HG03045 (cell line): ENCODE measurements around the gene TECPR2.
"Not testable (repeated sequence)": the region's sequence is repeated elsewhere in the genome, so short reads cannot be mapped to it uniquely, and the experiment has no call there.

Experiments
- ATAC-seq: cut with Tn5 transposase; IDR thresholded peaks from one replicate; pipeline ENCODE4 v1.9.1; 2021; ENCODE audit warnings: mild to moderate bottlenecking, moderate library complexity; ENCODE audit not compliant: unreplicated experiment

The TECPR2 gene

DNA sequence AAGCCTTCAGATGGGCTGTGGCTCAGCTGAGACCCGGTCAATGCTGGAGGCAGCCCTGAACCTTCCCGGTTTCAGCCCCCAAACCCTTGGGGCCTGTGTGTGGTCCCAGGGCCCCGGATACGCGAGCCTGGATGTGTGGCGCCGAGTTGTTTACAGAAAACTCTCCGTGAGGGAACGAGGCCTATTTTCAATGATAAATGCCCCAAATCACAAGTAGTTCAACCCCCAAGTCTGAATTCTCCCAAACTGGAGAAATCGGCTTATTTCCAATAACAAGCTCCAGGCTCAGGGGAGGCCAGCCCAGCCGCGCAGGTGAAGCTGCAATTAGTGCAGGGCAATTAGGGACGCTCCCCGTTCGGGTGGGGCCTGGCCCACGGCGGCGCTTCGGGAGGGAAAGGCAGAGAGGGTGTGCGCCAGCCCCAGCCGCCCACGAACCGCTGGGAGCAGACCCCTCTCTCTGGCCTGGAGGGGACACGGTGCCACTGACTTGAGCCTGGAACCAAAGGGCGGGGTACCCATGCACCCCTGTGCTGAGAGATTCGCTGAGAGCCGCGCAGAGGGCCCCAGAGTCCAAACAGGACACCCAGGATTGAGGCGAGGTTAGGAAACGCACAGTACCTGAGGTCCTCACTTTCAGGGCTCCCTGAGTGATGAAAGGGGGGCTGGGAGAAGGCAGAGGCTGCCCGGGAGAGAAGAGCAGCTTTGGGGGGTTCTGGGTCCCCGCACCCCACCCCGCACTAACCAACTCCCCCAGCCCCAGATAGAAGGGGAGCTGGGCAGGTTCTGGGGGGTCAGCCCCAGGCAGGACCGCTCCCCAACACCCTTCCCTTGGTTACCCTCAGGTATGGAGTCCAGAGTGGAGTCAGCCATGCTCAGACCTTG lies 161.1 kb downstream of the TECPR2 start:
- peak; percentile 4 for ATAC-seq

DNA sequence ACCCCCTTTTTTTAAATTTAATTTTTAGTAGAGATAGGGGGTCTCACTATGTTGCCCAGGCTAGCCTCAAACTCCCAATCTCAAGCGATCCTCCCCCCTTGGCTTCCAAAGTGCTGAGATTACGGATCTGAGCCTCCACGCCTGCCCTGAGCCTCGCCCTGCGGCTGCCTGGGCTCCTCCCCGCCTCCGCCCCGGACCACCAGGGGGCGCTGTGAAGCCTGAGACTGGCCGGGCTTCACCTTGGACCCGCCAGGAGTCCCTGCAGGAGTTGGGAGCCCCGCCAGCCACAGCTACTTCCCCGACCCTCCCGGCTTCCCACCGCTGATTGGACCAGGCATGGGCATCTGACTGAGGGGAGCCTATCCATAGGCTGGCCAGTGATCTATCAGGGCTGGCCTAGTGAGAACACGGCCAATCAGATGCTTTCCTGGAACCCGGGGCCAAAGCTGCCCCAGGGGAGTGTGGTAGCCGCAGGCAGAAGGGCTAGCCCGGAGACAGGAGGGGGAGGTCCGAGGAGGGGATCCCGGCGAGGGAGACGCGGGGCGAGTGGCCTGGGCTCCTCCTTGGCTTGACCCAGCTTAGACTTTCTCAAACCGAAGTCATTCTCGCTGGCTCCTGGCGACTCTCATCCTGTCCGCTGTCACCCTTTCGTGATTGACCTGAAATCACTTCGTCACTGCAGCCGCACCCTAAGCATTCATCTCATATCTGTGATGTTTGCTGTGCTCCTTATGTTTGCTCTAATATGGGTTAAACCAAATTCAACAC lies 161.9 kb downstream of the TECPR2 start:
- ATAC-seq = peak; percentile 96

DNA sequence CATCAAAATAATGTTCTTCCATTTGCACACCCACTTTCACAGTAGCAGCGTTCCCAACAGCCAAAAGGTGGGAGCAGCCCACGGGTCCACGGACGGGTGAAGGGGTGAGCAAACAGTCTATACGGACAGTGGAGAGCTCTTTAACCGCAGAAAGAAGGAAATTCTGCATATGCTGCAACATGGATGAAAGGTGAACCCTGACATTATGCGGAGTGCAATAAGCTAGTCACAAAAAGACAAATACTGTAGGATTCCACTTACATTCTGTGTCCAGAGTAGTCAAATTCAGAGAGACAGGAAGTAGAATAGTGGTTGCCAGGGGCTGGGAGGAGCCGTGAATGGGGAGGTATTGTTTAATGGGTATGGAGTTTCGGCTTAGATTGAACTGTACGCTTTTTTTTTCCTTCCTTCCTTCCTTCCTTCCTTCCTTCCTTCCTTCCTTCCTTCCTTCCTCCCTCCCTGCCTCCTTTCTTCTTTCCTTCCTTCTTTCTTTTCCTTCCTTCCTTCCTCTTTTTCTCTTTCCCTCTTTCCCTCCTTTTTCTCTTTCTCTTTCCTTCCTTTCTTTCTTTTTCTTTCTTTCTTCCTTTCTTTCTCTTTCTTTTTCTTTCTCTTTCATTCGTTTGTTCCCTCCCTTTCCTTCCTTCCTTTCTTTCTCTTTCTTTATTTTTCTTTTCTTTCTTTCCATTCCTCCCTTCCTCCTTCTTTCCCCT lies 162.6 kb downstream of the TECPR2 start:
- peak; percentile 1 for ATAC-seq

DNA sequence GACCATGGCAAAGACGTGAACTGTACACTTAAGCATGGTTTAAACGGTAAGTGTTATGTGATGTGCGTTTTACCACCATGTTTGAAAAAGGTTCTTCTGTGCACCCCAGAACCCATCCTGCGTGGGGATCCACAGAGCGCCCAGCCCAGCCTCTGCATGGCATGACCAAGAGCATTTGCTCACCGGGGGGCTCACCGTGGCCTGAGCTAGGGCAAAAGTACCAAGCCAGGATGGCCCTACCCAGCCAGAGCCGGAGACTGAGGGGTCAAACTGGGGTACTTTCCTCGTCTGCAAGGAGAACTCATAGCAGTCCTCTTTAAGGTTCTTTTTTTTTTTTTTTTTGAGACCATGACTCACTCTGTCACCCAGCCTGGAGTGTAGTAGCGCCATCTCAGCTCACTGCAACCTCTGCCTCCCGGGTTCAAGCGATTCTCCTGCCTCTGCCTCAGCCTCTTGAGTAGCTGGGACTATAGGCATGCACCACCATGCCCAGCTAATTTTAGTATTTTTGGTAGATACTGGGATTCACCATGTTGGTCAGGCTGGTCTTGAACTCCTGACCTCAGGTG lies 163.3 kb downstream of the TECPR2 start:
- ATAC-seq = no peak

DNA sequence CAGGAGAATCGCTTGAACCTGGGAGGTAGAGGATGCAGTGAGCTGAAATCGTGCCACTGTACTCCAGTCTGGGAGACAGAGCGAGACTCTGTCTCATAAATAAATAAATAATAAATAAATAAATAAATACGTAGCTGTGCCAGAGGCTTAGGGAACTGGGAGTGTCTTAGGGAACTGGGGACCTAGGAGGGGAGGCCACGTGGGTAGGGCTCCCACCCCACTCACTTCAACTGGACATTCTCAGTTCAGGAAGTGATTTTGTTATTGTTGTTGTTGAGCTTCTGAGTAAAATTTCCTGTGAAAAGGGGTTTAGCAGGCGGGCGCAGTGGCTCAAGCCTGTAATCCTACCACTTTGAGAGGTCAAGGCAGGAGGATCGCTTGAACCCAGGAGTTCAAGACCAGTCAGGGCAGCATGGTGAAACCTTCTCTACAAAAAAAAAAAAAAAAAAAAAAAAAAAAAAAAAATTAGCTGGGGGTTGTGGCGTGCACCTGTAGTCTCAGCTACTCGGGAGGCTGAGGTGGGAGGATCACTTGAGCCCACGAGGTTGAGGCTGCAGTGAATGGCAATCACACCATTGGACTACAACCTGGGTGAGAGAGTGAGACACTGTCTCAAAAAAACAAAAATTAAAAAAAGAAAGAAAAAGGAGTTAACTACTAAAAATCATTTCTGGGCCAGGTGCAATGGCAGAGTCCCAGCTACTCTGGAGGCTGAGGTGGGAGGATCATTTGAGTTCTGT lies 165.9 kb downstream of the TECPR2 start:
- no peak for ATAC-seq

DNA sequence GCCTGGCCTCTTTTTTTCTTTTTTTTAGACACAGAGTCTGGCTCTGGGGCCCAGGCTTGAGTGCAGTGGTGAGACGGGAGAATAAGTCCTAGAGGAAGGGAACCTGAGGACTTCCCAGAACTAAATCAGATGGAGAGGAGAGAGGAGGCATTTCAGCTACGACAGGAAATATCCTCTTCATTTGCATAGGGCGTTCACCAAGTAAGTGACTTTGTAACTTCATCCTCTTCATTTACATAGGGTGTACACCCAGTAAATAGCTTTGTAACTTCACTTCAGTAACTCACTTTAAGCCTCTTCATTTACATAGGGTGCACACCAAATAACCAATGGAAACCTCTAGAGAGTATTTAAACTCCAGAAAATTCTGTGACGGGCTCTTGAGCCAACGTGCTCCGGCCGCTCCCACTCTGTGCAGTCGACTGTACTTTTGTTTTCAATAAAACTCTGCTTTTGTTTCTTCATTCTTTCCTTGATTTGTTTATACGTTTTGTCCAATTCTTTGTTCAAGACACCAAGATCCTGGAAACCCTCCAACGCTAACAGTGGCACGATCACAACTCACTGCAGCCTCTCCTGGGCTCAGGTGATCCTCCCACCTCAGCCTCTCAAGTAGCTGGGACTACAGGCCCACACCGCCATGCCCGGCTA lies 168.2 kb downstream of the TECPR2 start:
- no peak for ATAC-seq

DNA sequence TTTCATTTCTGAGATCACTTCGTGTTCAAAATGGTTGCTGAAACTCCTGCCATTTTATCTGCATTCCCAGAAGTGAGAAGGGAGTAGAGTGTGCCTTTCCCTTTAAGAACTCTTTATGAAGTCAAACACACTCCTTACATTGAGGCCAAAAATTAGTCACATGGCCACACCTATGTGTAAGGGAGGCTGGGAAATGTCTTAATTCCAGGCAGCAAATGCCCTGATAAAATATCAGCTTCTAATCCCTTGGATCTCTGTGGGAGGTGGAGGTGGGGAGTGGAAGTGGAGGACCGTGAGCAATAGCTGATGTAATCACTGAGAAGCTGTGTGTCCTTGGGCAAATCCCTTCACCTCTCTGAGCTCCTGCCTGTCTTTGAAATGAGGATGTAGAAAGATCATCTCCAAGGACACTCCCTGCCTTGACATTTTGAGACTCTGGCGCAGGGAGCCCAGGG lies 169.5 kb downstream of the TECPR2 start:
- ATAC-seq = no peak

DNA sequence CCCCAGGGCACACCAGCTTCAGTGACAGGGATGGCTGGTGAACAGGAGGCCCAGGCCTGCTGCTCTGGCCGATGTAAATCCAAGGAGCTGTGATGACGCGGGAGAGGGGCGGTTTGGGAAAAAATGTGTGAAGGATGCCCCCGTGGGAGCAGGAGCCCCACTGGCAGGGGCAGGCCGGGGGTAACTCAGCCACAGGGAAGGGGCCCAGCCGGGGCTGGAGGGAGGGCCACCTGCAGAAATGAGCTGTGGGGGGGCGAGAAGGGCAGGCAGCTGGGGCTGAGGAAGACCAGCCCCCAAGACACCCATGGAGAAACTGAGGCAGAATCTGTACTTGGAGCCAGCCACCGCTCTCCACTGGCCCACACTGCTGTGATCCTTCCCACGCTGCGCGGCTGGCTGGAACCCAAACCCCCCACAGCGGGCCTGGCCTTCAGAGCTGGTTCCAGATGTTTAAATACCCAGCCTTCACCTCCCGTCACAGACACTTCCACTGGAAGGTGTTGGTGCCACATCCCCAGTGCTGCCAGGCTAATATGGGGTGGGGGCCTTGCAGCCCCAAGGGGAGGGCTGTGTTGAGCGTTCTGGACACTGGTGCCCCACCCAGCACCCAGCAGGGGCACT lies 175.3 kb downstream of the TECPR2 start:
- ATAC-seq = no peak

DNA sequence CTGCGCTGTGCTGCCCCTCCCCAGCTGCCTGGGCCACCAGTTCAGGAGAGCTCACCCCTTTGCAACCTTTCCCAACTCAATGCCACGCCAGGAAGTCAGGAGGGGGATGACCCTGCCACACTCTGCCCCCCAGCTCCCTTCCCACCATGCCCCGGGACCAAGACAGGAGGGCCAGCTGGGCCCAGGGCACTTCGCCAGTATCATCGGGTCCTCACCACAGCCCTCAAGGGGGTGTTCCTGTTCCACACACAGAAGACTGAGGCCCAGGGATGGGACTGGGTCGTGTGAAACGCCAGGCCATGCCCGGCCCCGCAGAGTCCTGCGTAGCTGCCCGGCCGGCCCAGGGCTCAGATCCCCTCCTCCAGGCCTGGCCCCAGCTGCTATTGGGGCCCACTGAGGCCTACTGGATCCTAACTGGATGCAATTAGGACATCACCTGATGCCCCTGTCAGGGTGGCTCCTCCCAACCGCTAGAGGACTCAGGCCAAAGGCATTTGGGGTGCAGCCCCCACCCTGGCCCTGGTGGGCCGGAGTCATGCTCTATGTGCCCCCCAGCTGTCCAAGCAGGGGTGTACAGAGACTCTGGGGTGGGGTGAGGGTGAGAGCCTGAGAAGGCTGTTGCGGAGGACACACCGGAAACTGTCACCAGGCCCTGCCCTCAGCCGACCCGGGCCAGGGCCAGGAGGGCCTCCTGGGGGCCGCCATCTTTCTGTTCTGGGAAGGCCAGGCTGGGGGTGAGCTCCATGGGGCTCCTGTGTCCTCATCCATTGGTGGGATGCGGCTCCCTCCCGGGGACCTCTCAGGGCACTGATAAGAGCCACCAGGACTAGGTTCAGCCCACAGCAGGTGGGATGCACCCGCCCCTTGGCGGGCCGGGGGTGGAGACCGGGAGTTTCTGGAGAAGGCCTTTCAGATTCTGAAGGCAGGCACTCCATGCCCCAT lies 176.1 kb downstream of the TECPR2 start:
- ATAC-seq = no peak

DNA sequence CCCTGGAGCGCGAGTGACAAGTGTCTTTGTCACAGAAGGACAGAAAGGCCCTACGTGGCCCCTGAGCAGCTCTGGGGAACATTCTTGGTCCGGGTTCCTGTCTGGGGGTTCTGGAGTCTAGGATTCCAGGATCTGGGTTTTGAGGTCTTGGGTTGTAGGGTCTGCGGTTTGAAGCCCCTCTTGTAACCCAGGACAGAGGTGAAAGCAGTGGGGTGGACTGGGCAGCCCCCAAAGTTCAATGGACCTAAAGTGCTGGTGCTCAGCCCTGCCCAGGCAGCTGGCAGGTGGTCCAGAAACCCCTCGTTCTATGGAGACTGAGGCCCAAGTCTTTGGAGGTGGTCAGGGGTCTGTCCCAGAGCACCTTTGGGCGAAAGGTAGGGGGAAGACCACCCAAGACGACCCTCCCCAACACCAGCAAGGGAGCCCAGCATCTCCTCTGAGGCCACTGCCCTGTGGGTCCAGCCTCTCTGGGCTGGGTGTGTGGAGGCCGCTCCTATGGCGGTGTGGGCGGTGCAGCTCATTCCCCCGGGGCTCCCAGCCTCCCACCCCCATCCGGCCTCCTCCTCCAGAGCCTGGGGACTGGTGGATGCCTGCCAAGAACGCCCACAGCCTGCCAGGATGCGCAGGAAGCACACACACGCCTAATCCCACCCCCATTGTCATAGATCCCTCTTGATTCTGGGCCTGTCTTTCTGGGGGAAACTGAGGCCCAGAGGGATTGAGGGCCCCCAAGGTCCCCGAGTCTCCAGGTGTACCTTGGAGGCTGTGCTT lies 177.0 kb downstream of the TECPR2 start:
- no peak for ATAC-seq

DNA sequence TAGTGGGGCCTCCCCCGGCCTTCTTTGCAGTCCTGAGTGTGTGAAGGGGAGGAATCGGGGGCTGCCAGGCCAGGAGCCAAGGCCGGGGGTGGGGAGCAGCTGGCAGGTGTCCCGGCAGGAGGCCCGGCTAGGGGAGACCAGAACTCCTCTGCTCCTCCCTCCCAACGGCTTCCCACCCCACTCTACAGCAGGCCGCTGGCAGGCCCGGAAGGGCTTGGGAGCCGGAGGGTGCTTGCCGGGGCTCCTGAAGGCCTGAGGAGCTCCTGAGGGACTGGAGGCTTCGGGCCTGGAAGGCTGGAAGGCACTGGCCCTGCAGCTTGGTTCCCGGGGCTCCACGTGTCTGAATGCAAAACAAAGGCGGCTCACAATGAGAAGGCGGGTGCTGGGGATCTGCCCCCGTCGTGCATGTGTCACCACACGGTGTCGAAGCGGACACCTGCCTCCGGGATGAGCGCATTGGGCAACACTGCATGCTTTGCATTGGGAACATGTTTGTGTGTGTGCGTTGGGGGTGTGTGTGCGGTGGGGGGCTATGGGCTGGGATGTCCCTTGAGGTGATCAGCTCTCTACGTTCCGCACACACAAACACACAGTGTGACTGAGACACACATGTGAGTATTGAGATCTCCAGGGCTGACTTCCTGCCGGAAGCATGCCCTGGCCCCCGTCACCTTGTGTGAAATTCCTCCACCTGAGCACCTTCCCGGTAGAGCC lies 177.7 kb downstream of the TECPR2 start:
- ATAC-seq = no peak

DNA sequence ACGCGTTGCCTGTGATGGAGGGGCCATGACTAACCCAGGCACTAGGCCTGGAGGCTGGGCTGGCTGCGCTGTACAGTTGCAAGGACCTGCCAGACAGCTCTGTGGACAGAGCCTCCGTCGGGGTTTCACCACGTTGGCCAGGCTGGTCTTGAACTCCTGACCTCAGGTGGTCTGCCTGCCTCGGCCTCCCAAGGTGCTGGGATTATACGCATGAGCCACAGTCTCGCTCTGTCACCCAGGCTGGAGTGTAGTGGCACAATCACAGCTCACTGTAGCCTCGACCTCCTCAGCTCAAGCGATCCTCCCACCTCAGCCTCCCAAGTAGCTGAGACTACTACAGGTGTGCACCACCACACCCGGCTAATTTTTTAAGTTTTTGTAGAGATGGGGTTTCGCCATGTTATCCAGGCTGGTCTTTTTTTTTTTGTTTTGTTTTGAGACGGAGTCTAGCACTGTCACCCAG lies 178.3 kb downstream of the TECPR2 start:
- ATAC-seq = not testable (repeated sequence)

DNA sequence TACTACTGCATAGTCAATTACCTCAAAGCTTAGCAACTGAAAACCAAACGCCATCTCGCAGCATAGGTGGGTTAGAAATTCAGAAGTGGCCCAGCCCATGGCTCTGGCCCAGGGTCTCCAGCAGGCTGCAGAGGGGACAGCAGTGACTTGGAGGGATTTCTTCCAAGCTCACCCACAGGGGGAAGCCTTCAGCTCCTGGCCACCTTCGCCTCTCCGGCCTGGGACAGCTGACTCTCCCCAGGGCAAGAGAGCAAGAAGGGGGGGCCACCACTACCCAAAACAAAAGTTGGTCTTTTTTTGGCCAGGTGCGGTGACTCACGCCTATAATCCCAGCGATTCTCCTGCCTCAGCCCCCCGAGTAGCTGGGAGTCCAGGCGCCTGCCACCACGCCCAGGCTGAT lies 179.0 kb downstream of the TECPR2 start:
- ATAC-seq = no peak

DNA sequence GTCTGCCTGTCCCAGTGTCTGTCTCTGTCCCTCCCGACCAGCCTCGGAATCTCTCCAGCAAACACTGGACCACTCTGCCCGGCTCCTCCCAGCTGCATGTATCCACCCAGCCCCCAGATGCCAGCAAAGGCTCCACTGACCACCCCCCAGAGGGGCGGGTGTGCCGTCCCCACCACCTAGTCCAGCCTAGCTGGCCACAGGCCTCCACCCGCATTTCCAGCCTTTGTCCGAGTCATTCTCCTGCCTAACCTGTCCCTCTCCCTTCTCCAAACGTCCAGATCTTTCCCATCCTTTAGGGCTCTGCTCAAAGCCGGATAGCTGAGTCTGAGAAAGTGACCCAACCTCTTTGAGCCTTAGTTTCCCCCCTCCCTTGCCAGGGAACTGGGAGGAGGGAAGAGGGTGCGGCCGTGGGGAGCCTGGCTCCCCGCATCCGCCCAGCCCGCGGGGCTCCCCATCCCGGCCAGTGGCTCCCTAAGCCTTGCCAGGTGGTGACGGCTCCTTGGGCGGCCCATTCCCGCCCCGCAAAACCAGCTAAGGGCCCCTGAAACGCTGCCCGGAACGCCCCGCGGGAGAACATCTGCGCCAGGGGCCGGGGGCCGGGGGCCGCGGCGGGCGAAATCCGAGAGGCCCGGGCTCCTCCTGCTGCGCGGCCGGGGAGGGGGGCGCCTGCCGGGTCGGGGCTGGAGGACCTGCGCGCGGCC lies 181.5 kb downstream of the TECPR2 start:
- no peak for ATAC-seq

DNA sequence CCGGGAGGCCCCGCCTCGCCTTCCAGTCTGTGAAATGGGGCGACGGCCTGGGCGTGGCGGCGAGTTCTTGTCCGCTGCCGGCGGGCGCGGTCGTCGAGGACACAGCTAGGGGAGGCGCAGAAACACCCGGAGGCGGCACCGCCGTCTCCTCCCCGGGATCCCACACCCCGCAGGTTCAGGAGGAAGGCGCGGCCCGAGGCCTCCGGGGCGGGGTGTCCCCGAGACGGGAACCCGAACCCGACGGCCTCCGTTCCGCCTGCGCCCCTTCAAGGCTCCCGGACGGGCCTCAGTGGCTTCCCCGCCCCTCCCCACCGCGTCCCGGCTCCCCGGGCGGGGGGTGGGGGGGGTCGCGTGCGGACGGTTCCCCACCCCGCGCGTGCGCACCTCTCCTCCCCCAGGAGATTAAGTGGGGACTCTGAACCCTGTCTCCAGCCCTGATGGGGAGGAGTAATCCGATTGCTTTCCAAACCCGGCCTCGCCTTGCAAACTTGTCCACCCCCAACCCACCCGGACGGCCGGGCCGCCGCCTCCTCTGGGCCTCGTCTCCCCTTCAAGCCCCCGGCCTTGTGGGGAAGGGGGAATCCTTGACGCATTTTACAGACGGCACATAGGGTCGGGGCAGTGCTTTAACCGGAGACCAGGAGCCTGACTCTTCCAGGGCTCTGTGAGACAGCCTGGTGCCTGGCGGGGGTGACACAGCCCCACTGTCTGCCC lies 182.2 kb downstream of the TECPR2 start:
- ATAC-seq = no peak
